Mesendoderm (in vitro differentiated cells): Measurements from ENCODE around the gene CACNB2. TPM values are rescaled to one million over a fixed set of nuclear protein-coding genes. Genes with fewer than 3 reads are reported as not detected.
A peak's percentile ranks its signal among the peaks of the same experiment; 100 is the strongest.

Experiments
- DNase-seq: peaks from one replicate; pipeline ENCODE4 v3.0.0; 2013
- H2AK5ac ChIP-seq: 2 replicates; pipeline ENCODE4 v1.6.1; 2013; ENCODE audit warnings: low read length, inconsistent platforms
- H2BK120ac ChIP-seq: 2 replicates; pipeline ENCODE4 v1.6.1; 2013; ENCODE audit warnings: low read depth, mild to moderate bottlenecking, low read length, moderate library complexity, mixed read lengths
- H2BK15ac ChIP-seq: replicated peaks from 2 replicates; pipeline ENCODE4 v1.6.1; 2013; ENCODE audit warnings: low read depth, mild to moderate bottlenecking, moderate library complexity
- H2BK5ac ChIP-seq: 2 replicates; pipeline ENCODE4 v1.6.1; 2013; ENCODE audit warnings: low read length, inconsistent platforms
- H3K18ac ChIP-seq: 2 replicates; pipeline ENCODE4 v1.6.1; 2013; ENCODE audit warnings: mild to moderate bottlenecking, low read length, mixed read lengths
- H3K23ac ChIP-seq: one replicate; pipeline ENCODE4 v1.6.1; 2013; ENCODE audit warnings: low read length
- H3K27ac ChIP-seq: 2 replicates; pipeline ENCODE4 v1.5.1; 2013; ENCODE audit warnings: low read depth, mild to moderate bottlenecking, inconsistent platforms, low read length, moderate library complexity
- H3K27me3 ChIP-seq: 2 replicates; pipeline ENCODE4 v1.6.1; 2013; ENCODE audit warnings: low read length, control low read depth, mild to moderate bottlenecking, inconsistent platforms; ENCODE audit not compliant: insufficient read depth, poor library complexity
- H3K36me3 ChIP-seq: 2 replicates; pipeline ENCODE4 v1.6.1; 2013; ENCODE audit warnings: low read length, inconsistent platforms; ENCODE audit not compliant: control insufficient read depth, insufficient read depth
- H3K4ac ChIP-seq: one replicate; pipeline ENCODE4 v1.6.1; 2013; ENCODE audit warnings: low read depth, mild to moderate bottlenecking, low read length, moderate library complexity
- H3K4me1 ChIP-seq: 2 replicates; pipeline ENCODE4 v1.6.1; 2013; ENCODE audit warnings: low read depth, low read length, inconsistent platforms; ENCODE audit not compliant: control insufficient read depth
- H3K4me2 ChIP-seq: 2 replicates; pipeline ENCODE4 v1.6.1; 2013; ENCODE audit warnings: low read length
- H3K4me3 ChIP-seq: 2 replicates; pipeline ENCODE4 v1.5.1; 2013; ENCODE audit warnings: mild to moderate bottlenecking, low read length
- H3K56ac ChIP-seq: one replicate; pipeline ENCODE4 v1.6.1; 2013; ENCODE audit warnings: low read length
- H3K79me1 ChIP-seq: 2 replicates; pipeline ENCODE4 v1.6.1; 2013; ENCODE audit warnings: low read length, inconsistent platforms
- H3K79me2 ChIP-seq: 2 replicates; pipeline ENCODE4 v1.6.1; 2013; ENCODE audit warnings: mild to moderate bottlenecking, low read length; ENCODE audit not compliant: control insufficient read depth, insufficient read depth
- H3K9ac ChIP-seq: 2 replicates; pipeline ENCODE4 v1.6.1; 2013; ENCODE audit warnings: low read length, inconsistent platforms
- H4K5ac ChIP-seq: one replicate; pipeline ENCODE4 v1.6.1; 2013; ENCODE audit warnings: low read length
- H4K8ac ChIP-seq: one replicate; pipeline ENCODE4 v1.6.1; 2013; ENCODE audit warnings: low read depth, mild to moderate bottlenecking, control low read depth, low read length, moderate library complexity
- WGBS: extraction: QIAGEN DNeasy Blood & Tissue Kit; methylation state at CpG from one replicate; pipeline ENCODE4 v1.1.7; 2013; ENCODE audit warnings: low lambda C conversion rate, missing lambda C conversion rate; ENCODE audit not compliant: insufficient coverage; ENCODE audit errors: extremely low coverage; 5-methylcytosine and 5-hydroxymethylcytosine counted together
- polyA plus RNA-seq, 2 experiments: library from polyadenylated mRNA; stranded (reverse); fragments of 200-250 nt; gene quantifications; one replicate each; pipeline ENCODE4 v1.2.3, GENCODE V29; 2013

CACNB2 gene
- polyA plus RNA-seq (2013, experiment 1 of 2), result 0.97 TPM
- 1.1 TPM for polyA plus RNA-seq (2013, experiment 2 of 2)

DNA sequence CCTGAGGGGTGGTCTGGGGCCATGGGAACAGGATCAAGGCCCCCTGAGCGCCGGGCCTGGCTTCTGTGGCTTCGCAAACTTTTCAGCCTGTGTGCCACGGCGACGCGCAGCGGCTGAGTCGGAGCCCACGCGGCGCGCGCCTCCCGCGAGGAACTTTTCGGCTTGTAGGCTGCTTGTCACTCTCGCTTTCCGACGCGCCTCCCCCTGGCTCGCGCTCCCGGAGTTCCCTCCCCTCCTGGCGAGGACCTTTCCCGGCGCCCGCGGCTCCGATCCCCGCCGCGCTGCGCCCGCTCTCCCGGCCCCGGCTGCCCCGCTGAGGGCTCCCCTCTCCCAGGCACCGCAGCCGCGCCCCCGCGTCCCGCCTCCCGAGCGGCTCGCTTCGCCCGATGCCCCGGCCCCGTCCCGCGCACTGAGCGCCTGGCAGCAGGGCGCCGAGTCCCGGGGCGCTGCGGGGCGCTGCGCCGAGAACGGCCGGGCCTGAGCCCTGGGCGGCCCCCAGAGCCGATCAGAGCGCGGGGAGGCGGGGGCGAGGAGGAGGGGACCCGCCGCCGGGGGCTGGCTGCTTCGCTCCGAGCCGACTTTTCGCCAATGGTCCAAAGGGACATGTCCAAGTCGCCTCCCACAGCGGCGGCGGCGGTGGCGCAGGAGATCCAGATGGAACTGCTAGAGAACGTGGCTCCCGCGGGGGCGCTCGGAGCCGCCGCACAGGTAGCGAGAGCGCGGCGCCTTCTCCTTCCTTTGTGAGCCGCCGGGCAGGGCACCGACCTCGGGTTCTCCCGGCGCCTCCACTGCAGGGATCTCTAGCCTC lies at the start of gene CACNB2:
CACNB2 (plus strand) TSS at position 276 of the 808 bp plus-strand sequence.
- no peaks in the 10 kb centered on the region for H3K36me3 ChIP-seq
- no peaks in the 10 kb centered on the region for H3K79me2 ChIP-seq
- H3K27ac ChIP-seq, result no peak within 1 kb of the TSS
- H2AK5ac ChIP-seq, result no peak within 1 kb of the TSS
- H2BK15ac ChIP-seq, result no peak within 1 kb of the TSS
- no peaks in the 10 kb centered on the region for H3K79me1 ChIP-seq
- no peak within 1 kb of the TSS for H4K8ac ChIP-seq
- peak within 1 kb of the TSS; percentile 51 for H3K4me3 ChIP-seq
- peak within 1 kb of the TSS; percentile 78 for H3K4me2 ChIP-seq
- H3K9ac ChIP-seq, result peak within 1 kb of the TSS; percentile 60
- H3K56ac ChIP-seq, result peak within 1 kb of the TSS; percentile 83
- no peak within 1 kb of the TSS for H4K5ac ChIP-seq
- no CpG with 5 or more reads among the region's 100 CpGs for WGBS
- H3K23ac ChIP-seq, result no peak within 1 kb of the TSS
- H3K27me3 ChIP-seq, result no peaks in the 10 kb centered on the region
- H3K4ac ChIP-seq, result peak within 1 kb of the TSS; percentile 76
- peak within 1 kb of the TSS; percentile 64 for H3K18ac ChIP-seq
- peak; percentile 77 for DNase-seq
- no peaks in the 10 kb centered on the region for H3K4me1 ChIP-seq
- no peak within 1 kb of the TSS for H2BK5ac ChIP-seq
- H2BK120ac ChIP-seq, result no peak within 1 kb of the TSS

DNA sequence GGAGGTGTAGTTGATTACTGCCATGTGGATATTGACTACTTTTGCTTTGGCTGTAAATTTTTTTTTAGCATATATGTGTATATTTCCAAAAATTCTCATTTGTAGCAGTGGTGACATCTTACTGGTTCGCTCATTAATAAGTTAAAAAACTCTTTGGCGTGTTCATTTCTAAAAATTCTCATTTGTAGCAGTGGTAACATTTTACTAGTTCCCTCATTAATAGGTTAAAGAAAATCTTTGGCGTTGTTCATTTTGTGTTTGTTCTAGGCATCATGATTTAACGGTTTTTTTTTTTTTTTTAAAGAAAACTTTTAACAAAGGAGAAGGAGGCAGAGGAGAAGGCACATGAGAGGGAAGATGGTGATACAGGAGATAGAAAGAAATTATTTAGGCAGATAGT lies 45.9 kb upstream of the CACNB2 start:
- no peak overlapping the region for H3K27ac ChIP-seq
- no peak overlapping the region for H2BK120ac ChIP-seq
- DNase-seq, result no peak
- no peak overlapping the region for H2BK5ac ChIP-seq
- H3K27me3 ChIP-seq, result no peaks in the 10 kb centered on the region
- H3K79me1 ChIP-seq, result no peaks in the 10 kb centered on the region
- no CpG with 5 or more reads among the region's 4 CpGs for WGBS
- H3K4me1 ChIP-seq, result no peaks in the 10 kb centered on the region
- H4K5ac ChIP-seq, result no peak overlapping the region
- H4K8ac ChIP-seq, result no peak overlapping the region
- no peak overlapping the region for H3K4ac ChIP-seq
- no peak overlapping the region for H3K56ac ChIP-seq
- no peak overlapping the region for H3K4me2 ChIP-seq
- no peak overlapping the region for H2AK5ac ChIP-seq
- no peak overlapping the region for H3K18ac ChIP-seq
- H3K4me3 ChIP-seq, result no peak overlapping the region
- H3K36me3 ChIP-seq, result no peaks in the 10 kb centered on the region
- H3K79me2 ChIP-seq, result no peaks in the 10 kb centered on the region
- H3K23ac ChIP-seq, result no peak overlapping the region
- H2BK15ac ChIP-seq, result no peak overlapping the region
- H3K9ac ChIP-seq, result no peak overlapping the region

DNA sequence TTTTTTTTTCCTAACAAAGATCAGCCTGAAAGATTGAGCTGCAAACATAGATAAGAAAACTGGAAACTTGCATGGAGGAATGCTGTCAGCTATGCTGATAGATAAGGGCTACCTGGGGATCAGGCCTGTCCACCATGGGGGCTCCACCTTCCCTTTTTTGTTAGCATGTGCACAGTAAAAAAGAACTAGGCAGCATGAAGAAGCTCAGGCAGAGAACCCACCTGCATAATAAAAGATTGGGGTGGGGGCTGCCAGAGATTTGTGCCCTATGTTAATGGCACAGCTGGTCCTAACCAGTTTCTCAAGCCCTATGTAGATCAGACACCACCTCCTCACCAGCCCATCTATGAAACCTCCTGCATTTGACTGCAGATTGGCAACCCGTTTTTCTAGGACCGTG lies 45.4 kb upstream of the CACNB2 start:
- Histone ChIP-seq H3K4me1 (no peaks in the 10 kb centered on the region), H3K27ac (no peak overlapping the region), H2AK5ac (no peak overlapping the region), H4K8ac (no peak overlapping the region), H3K23ac (no peak overlapping the region), H3K27me3 (no peaks in the 10 kb centered on the region), H3K4me2 (no peak overlapping the region), H3K36me3 (no peaks in the 10 kb centered on the region), H2BK15ac (no peak overlapping the region), H3K4ac (no peak overlapping the region), H2BK5ac (no peak overlapping the region), H3K79me1 (no peaks in the 10 kb centered on the region), H3K9ac (no peak overlapping the region), H3K56ac (no peak overlapping the region), H2BK120ac (no peak overlapping the region), H4K5ac (no peak overlapping the region), H3K18ac (no peak overlapping the region), H3K4me3 (no peak overlapping the region), H3K79me2 (no peaks in the 10 kb centered on the region)
- DNase-seq, result peak; percentile 67
- no CpG with 5 or more reads among the region's 2 CpGs for WGBS

DNA sequence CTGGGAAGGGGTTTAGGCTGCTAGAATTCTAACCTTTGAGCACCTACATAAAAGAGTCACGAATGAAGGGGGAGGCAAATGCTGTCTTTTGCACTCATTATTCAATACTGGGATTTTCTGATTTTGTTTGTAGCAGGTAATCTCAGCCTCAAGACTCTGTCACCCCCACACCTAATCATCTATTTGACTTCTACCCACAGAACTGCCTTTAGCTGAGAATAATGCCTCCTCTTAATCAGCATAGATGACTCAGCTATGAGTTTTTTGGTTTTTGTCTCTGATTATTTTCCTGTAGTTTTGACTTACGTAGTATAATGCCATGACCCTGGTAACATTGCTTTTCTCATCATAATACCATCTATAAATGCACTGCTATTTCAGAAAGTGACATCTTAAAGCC lies 42.7 kb upstream of the CACNB2 start:
- DNase-seq, result no peak
- H3K36me3 ChIP-seq, result no peaks in the 10 kb centered on the region
- H3K9ac ChIP-seq, result no peak overlapping the region
- H3K4me2 ChIP-seq, result no peak overlapping the region
- H3K4me1 ChIP-seq, result no peaks in the 10 kb centered on the region
- H3K23ac ChIP-seq, result no peak overlapping the region
- H3K4me3 ChIP-seq, result no peak overlapping the region
- H2AK5ac ChIP-seq, result no peak overlapping the region
- H3K18ac ChIP-seq, result no peak overlapping the region
- no CpG with 5 or more reads among the region's 2 CpGs for WGBS
- no peak overlapping the region for H4K5ac ChIP-seq
- no peak overlapping the region for H2BK120ac ChIP-seq
- no peaks in the 10 kb centered on the region for H3K79me2 ChIP-seq
- H4K8ac ChIP-seq, result no peak overlapping the region
- no peak overlapping the region for H3K56ac ChIP-seq
- H3K27ac ChIP-seq, result no peak overlapping the region
- no peak overlapping the region for H2BK15ac ChIP-seq
- no peak overlapping the region for H3K4ac ChIP-seq
- no peaks in the 10 kb centered on the region for H3K27me3 ChIP-seq
- no peak overlapping the region for H2BK5ac ChIP-seq
- H3K79me1 ChIP-seq, result no peaks in the 10 kb centered on the region

DNA sequence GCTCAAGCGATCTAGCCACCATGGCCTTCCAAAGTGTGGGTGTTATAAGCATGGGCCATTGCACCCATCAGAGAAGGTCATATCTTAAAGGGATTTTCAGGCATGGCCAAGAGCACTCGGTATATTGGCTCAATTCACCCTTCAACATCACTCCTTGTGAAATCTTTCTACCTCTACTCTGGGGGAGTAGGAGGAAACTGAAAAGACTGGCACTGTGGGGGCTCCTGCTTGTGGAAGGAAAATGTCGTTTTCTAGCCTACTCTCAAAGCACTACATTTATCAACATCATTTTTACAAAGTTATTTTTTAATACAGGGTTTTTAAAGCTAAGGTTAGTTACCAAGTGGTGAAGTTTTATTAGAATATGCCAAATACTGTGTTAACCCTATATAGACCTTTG lies 42.0 kb upstream of the CACNB2 start:
- H3K27me3 ChIP-seq, result no peaks in the 10 kb centered on the region

DNA sequence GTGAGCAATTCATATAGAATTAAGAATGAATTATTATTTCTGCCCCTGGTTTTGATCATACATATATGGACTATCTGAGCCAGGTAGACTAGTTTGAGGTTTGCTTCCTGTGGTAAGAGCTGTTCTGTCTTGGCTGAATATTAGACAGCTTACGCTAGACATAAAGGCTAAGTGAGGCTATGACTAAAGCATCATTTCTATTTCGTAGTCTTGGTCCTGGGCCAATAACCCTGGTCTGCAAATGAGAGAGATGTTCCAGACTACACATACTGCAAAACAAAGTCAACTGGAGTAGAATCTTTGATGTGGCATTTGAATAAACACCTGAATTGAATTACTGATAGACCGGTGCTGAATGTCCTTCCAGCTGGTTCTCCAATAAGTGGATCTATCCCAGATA lies 40.8 kb upstream of the CACNB2 start:
- no CpG with 5 or more reads among the region's 3 CpGs for WGBS
- Histone ChIP-seq H3K9ac (no peak overlapping the region), H3K27ac (no peak overlapping the region), H3K4ac (no peak overlapping the region), H4K5ac (no peak overlapping the region), H2AK5ac (no peak overlapping the region), H3K4me1 (no peaks in the 10 kb centered on the region), H3K4me2 (no peak overlapping the region), H2BK5ac (no peak overlapping the region), H3K18ac (no peak overlapping the region), H2BK120ac (no peak overlapping the region), H3K79me1 (no peaks in the 10 kb centered on the region), H3K79me2 (no peaks in the 10 kb centered on the region), H3K23ac (no peak overlapping the region), H2BK15ac (no peak overlapping the region), H3K36me3 (no peaks in the 10 kb centered on the region), H3K56ac (no peak overlapping the region), H3K27me3 (no peaks in the 10 kb centered on the region), H3K4me3 (no peak overlapping the region), H4K8ac (no peak overlapping the region)
- DNase-seq, result no peak

More for the DNA sequence above, 42.0 kb upstream of the CACNB2 start:
- DNase-seq, result no peak
- H4K5ac ChIP-seq, result no peak overlapping the region
- no peak overlapping the region for H4K8ac ChIP-seq
- H3K9ac ChIP-seq, result no peak overlapping the region
- no peak overlapping the region for H3K4me2 ChIP-seq
- no peak overlapping the region for H3K56ac ChIP-seq
- no peaks in the 10 kb centered on the region for H3K79me1 ChIP-seq
- H3K4ac ChIP-seq, result no peak overlapping the region
- H2AK5ac ChIP-seq, result no peak overlapping the region
- H2BK120ac ChIP-seq, result no peak overlapping the region
- no peak overlapping the region for H2BK15ac ChIP-seq
- H3K27ac ChIP-seq, result no peak overlapping the region
- H2BK5ac ChIP-seq, result no peak overlapping the region
- H3K23ac ChIP-seq, result no peak overlapping the region
- WGBS, result no CpG with 5 or more reads among the region's 3 CpGs
- no peak overlapping the region for H3K18ac ChIP-seq
- no peaks in the 10 kb centered on the region for H3K36me3 ChIP-seq
- no peaks in the 10 kb centered on the region for H3K4me1 ChIP-seq
- H3K4me3 ChIP-seq, result no peak overlapping the region
- H3K79me2 ChIP-seq, result no peaks in the 10 kb centered on the region
